IMR-90 (cell line): ENCODE results near the gene CD300LG. TPM values are rescaled to one million over a fixed set of nuclear protein-coding genes. Genes with fewer than 3 reads are reported as not detected.

Source experiments
- ATAC-seq: fragments of 200-7000 bp; cut with Tn5 transposase; 2 replicates; pipeline ENCODE4 v1.9.1; 2020; ENCODE audit warnings: low read depth, mild to moderate bottlenecking, moderate library complexity
- BruUV-seq: library from RNA; stranded (reverse); fragments of 400-500 nt; replicated peaks from 2 replicates; lab custom pipeline; 2021; lab: Mats Ljungman, UMichigan
- CTCF ChIA-PET: fragments of 300-600 bp; formaldehyde crosslinking; extraction: SDS; loops from one replicate; lab custom pipeline; 2021; ENCODE audit warnings: antibody characterized with exemption; lab: Yijun Ruan, JAX
- POLR2A ChIA-PET: fragments of 300-600 bp; sonication (Branson Sonifier 250); formaldehyde crosslinking; loops from one replicate; lab custom pipeline; 2022; ENCODE audit warnings: antibody characterized with exemption; ENCODE audit not compliant: unreplicated experiment; lab: Charles Lee
- DNase-seq: peaks from one replicate; pipeline ENCODE4 v3.0.0; 2013
- H2AFZ ChIP-seq: replicated peaks from 2 replicates; pipeline ENCODE3; 2013; ENCODE audit warnings: low read length, mild to moderate bottlenecking; ENCODE audit not compliant: poor library complexity
- H2AK5ac ChIP-seq: 2 replicates; pipeline ENCODE4 v1.6.1; 2013; ENCODE audit warnings: low read depth, low read length, inconsistent platforms
- H2AK9ac ChIP-seq: replicated peaks from 2 replicates; pipeline ENCODE3; 2013; ENCODE audit warnings: mild to moderate bottlenecking, low read depth, low read length, moderate library complexity; ENCODE audit not compliant: poor library complexity
- H2BK120ac ChIP-seq: 2 replicates; pipeline ENCODE4 v1.6.1; 2013; ENCODE audit warnings: low read depth, low read length, inconsistent platforms
- H2BK15ac ChIP-seq: 3 replicates; pipeline ENCODE4 v1.6.1; 2013; ENCODE audit warnings: low read depth, low read length, inconsistent platforms
- H2BK20ac ChIP-seq: 2 replicates; pipeline ENCODE4 v1.6.1; 2013; ENCODE audit warnings: low read depth, mild to moderate bottlenecking, inconsistent platforms, low read length, moderate library complexity
- H2BK5ac ChIP-seq: 2 replicates; pipeline ENCODE4 v1.6.1; 2013; ENCODE audit warnings: mild to moderate bottlenecking, low read depth, low read length, inconsistent platforms; ENCODE audit not compliant: poor library complexity, severe bottlenecking
- H3K14ac ChIP-seq: replicated peaks from 2 replicates; pipeline ENCODE4 v1.6.1; 2013; ENCODE audit warnings: low read depth, low read length, inconsistent platforms
- H3K18ac ChIP-seq: 2 replicates; pipeline ENCODE4 v1.6.1; 2013; ENCODE audit warnings: low read depth, low read length, control low read depth
- H3K23ac ChIP-seq: 2 replicates; pipeline ENCODE4 v1.6.1; 2013; ENCODE audit warnings: low read depth, low read length, inconsistent platforms
- H3K27ac ChIP-seq: 2 replicates; pipeline ENCODE4 v1.5.1; 2013; ENCODE audit warnings: mild to moderate bottlenecking, control low read depth, low read length; ENCODE audit not compliant: insufficient read depth
- H3K27me3 ChIP-seq: 2 replicates; pipeline ENCODE4 v1.6.1; 2013; ENCODE audit warnings: low read length; ENCODE audit not compliant: control insufficient read depth, insufficient read depth
- H3K36me3 ChIP-seq: 2 replicates; pipeline ENCODE4 v1.6.1; 2013; ENCODE audit warnings: low read length, mixed read lengths; ENCODE audit not compliant: control insufficient read depth, insufficient read depth
- H3K4ac ChIP-seq: 2 replicates; pipeline ENCODE4 v1.6.1; 2013; ENCODE audit warnings: low read depth, low read length, inconsistent platforms
- H3K4me1 ChIP-seq: 2 replicates; pipeline ENCODE4 v1.6.1; 2013; ENCODE audit warnings: low read length, mixed read lengths; ENCODE audit not compliant: control insufficient read depth, insufficient read depth
- H3K4me2 ChIP-seq: 2 replicates; pipeline ENCODE4 v1.6.1; 2013; ENCODE audit warnings: low read depth, mild to moderate bottlenecking, control low read depth, low read length, moderate library complexity
- H3K4me3 ChIP-seq: 2 replicates; pipeline ENCODE4 v1.5.1; 2013; ENCODE audit warnings: low read depth, mild to moderate bottlenecking, control low read depth, low read length, moderate library complexity; ENCODE audit not compliant: insufficient read depth
- H3K56ac ChIP-seq: 2 replicates; pipeline ENCODE4 v1.6.1; 2013; ENCODE audit warnings: low read length, inconsistent platforms; ENCODE audit not compliant: insufficient read depth; ENCODE audit errors: extremely low read depth
- H3K79me1 ChIP-seq, 2 experiments: 2 replicates each; pipeline ENCODE4 v1.6.1; 2013; ENCODE audit warnings: low read length in 2 of 2, inconsistent platforms in 1 of 2, low read depth in 1 of 2
- H3K9ac ChIP-seq: 2 replicates; pipeline ENCODE4 v1.6.1; 2013; ENCODE audit warnings: low read depth, low read length, control low read depth
- H3K9me1 ChIP-seq: 2 replicates; pipeline ENCODE4 v1.6.1; 2013; ENCODE audit warnings: low read length, inconsistent platforms; ENCODE audit not compliant: insufficient read depth
- H3K9me3 ChIP-seq: 2 replicates; pipeline ENCODE4 v1.6.1; 2013; ENCODE audit warnings: low read length; ENCODE audit not compliant: control insufficient read depth, insufficient read depth
- H4K20me1 ChIP-seq: 2 replicates; pipeline ENCODE4 v1.6.1; 2013; ENCODE audit warnings: low read length, inconsistent platforms; ENCODE audit not compliant: insufficient read depth
- H4K5ac ChIP-seq: 2 replicates; pipeline ENCODE4 v1.6.1; 2013; ENCODE audit warnings: mild to moderate bottlenecking, low read depth, low read length, control low read depth
- H4K8ac ChIP-seq, 2 experiments: 2 replicates each; pipeline ENCODE4 v1.6.1; 2013; ENCODE audit warnings: low read depth in 2 of 2, low read length in 2 of 2, control low read depth in 1 of 2, inconsistent platforms in 1 of 2
- H4K91ac ChIP-seq: 2 replicates; pipeline ENCODE4 v1.6.1; 2013; ENCODE audit warnings: low read depth, low read length, inconsistent platforms; ENCODE audit not compliant: insufficient read depth
- BHLHE40 ChIP-seq: fragments of 150-350 bp; IDR thresholded peaks from 2 replicates; pipeline ENCODE4 v1.6.1; 2016; ENCODE audit warnings: mild to moderate bottlenecking, low read depth, low read length
- CEBPB ChIP-seq: IDR thresholded peaks from 2 replicates; pipeline ENCODE4 v1.6.1; 2012; ENCODE audit warnings: low read depth, low read length, improper control_type of control experiment
- MAFK ChIP-seq: IDR thresholded peaks from 2 replicates; pipeline ENCODE4 v1.6.1; 2012; ENCODE audit warnings: low read depth, low read length, improper control_type of control experiment
- MAZ ChIP-seq: IDR thresholded peaks from 2 replicates; pipeline ENCODE4 v1.6.1; 2012; ENCODE audit warnings: low read depth, mild to moderate bottlenecking, low read length, improper control_type of control experiment, moderate library complexity, borderline replicate concordance
- MXI1 ChIP-seq: IDR thresholded peaks from 2 replicates; pipeline ENCODE4 v1.6.1; 2012; ENCODE audit warnings: low read depth, mild to moderate bottlenecking, low read length, moderate library complexity, borderline replicate concordance
- POLR2A ChIP-seq: IDR thresholded peaks from 2 replicates; pipeline ENCODE4 v1.6.1; 2012; ENCODE audit warnings: mild to moderate bottlenecking, low read depth, low read length
- RCOR1 ChIP-seq: IDR thresholded peaks from 2 replicates; pipeline ENCODE4 v1.6.1; 2012; ENCODE audit warnings: mild to moderate bottlenecking, low read length, improper control_type of control experiment; ENCODE audit not compliant: insufficient replicate concordance
- RFX5 ChIP-seq: IDR thresholded peaks from 2 replicates; pipeline ENCODE4 v1.8.0; 2012; ENCODE audit warnings: low read depth, mild to moderate bottlenecking, low read length, moderate library complexity
- WGBS, 2 experiments: methylation state at CpG; one replicate each; pipeline versions ENCODE4 v1.1.5 to v1.1.7; 2013; ENCODE audit warnings: missing lambda C conversion rate in 2 of 2; ENCODE audit not compliant: insufficient read length in 1 of 2; ENCODE audit errors: extremely low coverage in 2 of 2; 5-methylcytosine and 5-hydroxymethylcytosine counted together
- dilution Hi-C: fragments of 300-500 bp; cut with HindIII; formaldehyde crosslinking; loops from one replicate; pipeline ENCODE4 v1.14.3; 2018; ENCODE audit warnings: low sequenced_read_pairs; ENCODE audit not compliant: unreplicated experiment
- in situ Hi-C: fragments of 300-500 bp; cut with MboI; formaldehyde crosslinking; loops from 3 replicates; pipeline ENCODE4 v1.14.3; 2019; ENCODE audit warnings: low sequenced_read_pairs, inconsistent platforms, mixed read lengths
- intact Hi-C: fragments of 100-400 bp; cut with micrococcal nuclease; formaldehyde crosslinking; loops from 2 replicates; pipeline ENCODE4 v1.10.0; 2022
- polyA plus RNA-seq, 3 experiments: library from polyadenylated mRNA; depleted of rRNA; stranded (reverse); fragments of >200 nt; gene quantifications; 2 replicates each; pipeline ENCODE4 v1.2.3, GENCODE V29; 2012; ENCODE audit warnings: low replicate concordance in 1 of 3
- total RNA-seq: library from RNA; depleted of rRNA; stranded (reverse); fragments of >200 nt; gene quantifications from 2 replicates; pipeline ENCODE4 v1.2.3, GENCODE V29; 2012
- TF ChIP-seq, protein P1 (sequence below): fragments of 150-350 bp; IDR thresholded peaks from 2 replicates; pipeline ENCODE4 v1.6.1; 2017; ENCODE audit warnings: mild to moderate bottlenecking, antibody characterized with exemption, low read length, low read depth
- TF ChIP-seq, protein P2 (sequence below): fragments of 150-350 bp; IDR thresholded peaks from 2 replicates; pipeline ENCODE4 v1.6.1; 2016; ENCODE audit warnings: low read depth, mild to moderate bottlenecking, low read length, moderate library complexity, borderline replicate concordance
- TF ChIP-seq, protein P3 (sequence below): conservative IDR thresholded peaks from 2 replicates; pipeline ENCODE4 v1.5.1; 2012; ENCODE audit warnings: mild to moderate bottlenecking, low read depth, low read length, improper control_type of control experiment

CD300LG gene
- total and polyA plus RNA-seq, 2 of the 4 experiments (the other 2 are of a cell fraction): not detected

DNA sequence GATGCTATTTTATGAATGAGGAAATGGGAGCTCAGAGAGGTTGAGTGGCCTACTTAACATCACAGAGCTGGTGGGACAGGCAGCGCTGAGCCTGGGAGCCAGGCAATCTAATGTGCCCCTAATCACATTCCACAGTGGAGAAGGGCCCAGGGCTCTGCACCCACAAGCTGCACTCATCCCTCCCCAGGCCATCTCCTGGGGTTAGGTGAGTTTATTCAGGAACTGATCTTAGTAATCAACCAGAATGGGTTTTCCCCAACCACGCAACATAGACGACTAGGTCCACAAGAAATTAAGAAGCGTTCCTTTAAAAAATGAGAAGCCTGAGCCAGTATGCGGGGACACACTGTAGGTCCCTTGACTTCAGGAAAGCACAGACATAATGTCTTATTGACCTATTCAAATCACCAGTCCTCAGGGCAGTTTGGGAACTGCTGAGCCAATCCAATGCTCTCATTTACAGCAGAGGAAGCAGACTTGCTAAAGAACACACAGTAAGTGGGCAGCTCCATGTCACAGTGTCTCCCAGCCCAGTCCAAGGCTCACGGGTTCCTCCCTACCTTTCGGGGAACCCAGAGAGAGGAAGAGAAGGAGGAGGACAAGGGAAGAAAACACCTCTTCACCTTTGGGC lies 16.4 kb upstream of the CD300LG start:
- H4K8ac ChIP-seq: no peak overlapping the region
- dilution Hi-C loops (no loop called here), in situ Hi-C loops (no loop called here), intact Hi-C loops (no loop called here)
- CTCF ChIA-PET: no interaction called here
- no peak overlapping the region for H3K4me3 ChIP-seq
- no peaks in the 10 kb centered on the region for H3K9me3 ChIP-seq
- H3K4me2 ChIP-seq: no peak overlapping the region
- DNase-seq: no peak
- no peak overlapping the region for H3K14ac ChIP-seq
- H2AK5ac ChIP-seq: no peak overlapping the region
- WGBS, 2 experiments: 94% methylated on average over 2 of the region's 7 CpGs; no CpG with 5 or more reads in 1 of the 2 experiments
- H3K4me1 ChIP-seq: peaks cover 5% of the 10 kb centered on the region
- H3K9ac ChIP-seq: no peak overlapping the region
- BruUV-seq: no TSS peak
- peaks cover 11% of the 10 kb centered on the region; the same call in 1 of the 2 replicates for H3K9me1 ChIP-seq
- no peak overlapping the region for H4K91ac ChIP-seq
- H3K56ac ChIP-seq: no peak overlapping the region
- no peak overlapping the region for H2BK15ac ChIP-seq
- H3K23ac ChIP-seq: no peak overlapping the region
- POLR2A ChIA-PET: no interaction called here
- H3K36me3 ChIP-seq: peaks cover 27% of the 10 kb centered on the region
- H3K18ac ChIP-seq: no peak overlapping the region
- H2AFZ ChIP-seq: no peak overlapping the region
- no peak overlapping the region for H2BK20ac ChIP-seq
- peaks cover 11 to 46% of the 10 kb centered on the region in 2 experiments for H3K79me1 ChIP-seq
- H3K27ac ChIP-seq: no peak overlapping the region
- no peak for ATAC-seq
- H3K4ac ChIP-seq: no peak overlapping the region
- no peaks in the 10 kb centered on the region for H3K27me3 ChIP-seq
- no peak overlapping the region for H4K5ac ChIP-seq
- 0 out of 2 replicates have a peak, but pooled peaks cover 6% of the 10 kb centered on the region for H4K20me1 ChIP-seq
- TF ChIP-seq MAFK (no peak), BHLHE40 (no peak), RFX5 (no peak), POLR2A (no peak), MAZ (no peak), MXI1 (no peak), CEBPB (no peak), RCOR1 (no peak)
- TF ChIP-seq, protein P1, sequence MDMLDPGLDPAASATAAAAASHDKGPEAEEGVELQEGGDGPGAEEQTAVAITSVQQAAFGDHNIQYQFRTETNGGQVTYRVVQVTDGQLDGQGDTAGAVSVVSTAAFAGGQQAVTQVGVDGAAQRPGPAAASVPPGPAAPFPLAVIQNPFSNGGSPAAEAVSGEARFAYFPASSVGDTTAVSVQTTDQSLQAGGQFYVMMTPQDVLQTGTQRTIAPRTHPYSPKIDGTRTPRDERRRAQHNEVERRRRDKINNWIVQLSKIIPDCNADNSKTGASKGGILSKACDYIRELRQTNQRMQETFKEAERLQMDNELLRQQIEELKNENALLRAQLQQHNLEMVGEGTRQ: no peak
- TF ChIP-seq, protein P2, sequence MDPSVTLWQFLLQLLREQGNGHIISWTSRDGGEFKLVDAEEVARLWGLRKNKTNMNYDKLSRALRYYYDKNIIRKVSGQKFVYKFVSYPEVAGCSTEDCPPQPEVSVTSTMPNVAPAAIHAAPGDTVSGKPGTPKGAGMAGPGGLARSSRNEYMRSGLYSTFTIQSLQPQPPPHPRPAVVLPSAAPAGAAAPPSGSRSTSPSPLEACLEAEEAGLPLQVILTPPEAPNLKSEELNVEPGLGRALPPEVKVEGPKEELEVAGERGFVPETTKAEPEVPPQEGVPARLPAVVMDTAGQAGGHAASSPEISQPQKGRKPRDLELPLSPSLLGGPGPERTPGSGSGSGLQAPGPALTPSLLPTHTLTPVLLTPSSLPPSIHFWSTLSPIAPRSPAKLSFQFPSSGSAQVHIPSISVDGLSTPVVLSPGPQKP: no peak
- TF ChIP-seq, protein P3, sequence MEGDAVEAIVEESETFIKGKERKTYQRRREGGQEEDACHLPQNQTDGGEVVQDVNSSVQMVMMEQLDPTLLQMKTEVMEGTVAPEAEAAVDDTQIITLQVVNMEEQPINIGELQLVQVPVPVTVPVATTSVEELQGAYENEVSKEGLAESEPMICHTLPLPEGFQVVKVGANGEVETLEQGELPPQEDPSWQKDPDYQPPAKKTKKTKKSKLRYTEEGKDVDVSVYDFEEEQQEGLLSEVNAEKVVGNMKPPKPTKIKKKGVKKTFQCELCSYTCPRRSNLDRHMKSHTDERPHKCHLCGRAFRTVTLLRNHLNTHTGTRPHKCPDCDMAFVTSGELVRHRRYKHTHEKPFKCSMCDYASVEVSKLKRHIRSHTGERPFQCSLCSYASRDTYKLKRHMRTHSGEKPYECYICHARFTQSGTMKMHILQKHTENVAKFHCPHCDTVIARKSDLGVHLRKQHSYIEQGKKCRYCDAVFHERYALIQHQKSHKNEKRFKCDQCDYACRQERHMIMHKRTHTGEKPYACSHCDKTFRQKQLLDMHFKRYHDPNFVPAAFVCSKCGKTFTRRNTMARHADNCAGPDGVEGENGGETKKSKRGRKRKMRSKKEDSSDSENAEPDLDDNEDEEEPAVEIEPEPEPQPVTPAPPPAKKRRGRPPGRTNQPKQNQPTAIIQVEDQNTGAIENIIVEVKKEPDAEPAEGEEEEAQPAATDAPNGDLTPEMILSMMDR: no peak
- H2AK9ac ChIP-seq: no peak overlapping the region
- H2BK5ac ChIP-seq: no peak overlapping the region
- no peak overlapping the region for H2BK120ac ChIP-seq
